GM12892 (cell line): ENCODE data around the gene CDK11A. TPM values are rescaled to one million over a fixed set of nuclear protein-coding genes. Genes with fewer than 3 reads are reported as not detected.
A peak's percentile ranks its signal among the peaks of the same experiment; 100 is the strongest.

Source experiments
- DNase-seq: peaks from one replicate; pipeline ENCODE4 v3.0.0; 2011; ENCODE audit not compliant: insufficient read length
- FAIRE-seq: peaks from 2 replicates; lab custom pipeline; 2011; peaks lifted over from hg19 to GRCh38; lab: Jason Lieb, UNC
- POLR2A ChIP-seq: IDR thresholded peaks from 2 replicates; pipeline ENCODE4 v1.6.1; 2011; ENCODE audit warnings: low read depth, low read length, control low read depth
- POLR2AphosphoS5 ChIP-seq: IDR thresholded peaks from 2 replicates; pipeline ENCODE4 v1.6.1; 2011; ENCODE audit warnings: low read depth, low read length, control low read depth
- TAF1 ChIP-seq: IDR thresholded peaks from 2 replicates; pipeline ENCODE4 v1.6.1; 2011; ENCODE audit warnings: low read depth, mild to moderate bottlenecking, control low read depth, low read length, borderline replicate concordance
- polyA plus RNA-seq: library from polyadenylated mRNA; unstranded; fragments of >200 nt; gene quantifications from one replicate; pipeline ENCODE4 v1.2.1, GENCODE V29; 2012; ENCODE audit warnings: missing spikeins, inconsistent platforms; ENCODE audit not compliant: missing spikeins

The CDK11A gene
- polyA plus RNA-seq: 22.5 TPM

GRCh38 chr1:1724035-1724864 is at the start of gene CDK11A:
TSS of gene CDK11A (minus strand) at chr1:1724357. CDS start at chr1:1722818, 1,539 bp downstream.
- peak; percentile 86 for DNase-seq
- FAIRE-seq: peak; percentile 90

GRCh38 chr1:1773874-1774273 is 49.7 kb upstream of the CDK11A start:
- FAIRE-seq (no peak), DNase-seq (no peak)
- no peak for TF ChIP-seq POLR2AphosphoS5
- TF ChIP-seq TAF1: no peak
- no peak for TF ChIP-seq POLR2A

GRCh38 chr1:1771096-1771495 is 46.9 kb upstream of the CDK11A start:
- FAIRE-seq: no peak
- DNase-seq: no peak
- TF ChIP-seq POLR2AphosphoS5 (no peak), TAF1 (no peak), POLR2A (no peak)

GRCh38 chr1:1770102-1770501 is 45.9 kb upstream of the CDK11A start:
- DNase-seq: no peak
- FAIRE-seq: no peak
- TF ChIP-seq POLR2A (no peak), POLR2AphosphoS5 (no peak), TAF1 (no peak)

- TF ChIP-seq POLR2A: no peak
- no peak for TF ChIP-seq POLR2AphosphoS5
- no peak for TF ChIP-seq TAF1
- FAIRE-seq: no peak
These were observed 44.3 kb upstream of the CDK11A start for GRCh38 chr1:1768249-1768992.

GRCh38 chr1:1764876-1765470 is 40.8 kb upstream of the CDK11A start:
- FAIRE-seq (no peak), DNase-seq (no peak)
- TF ChIP-seq TAF1 (no peak), POLR2A (no peak), POLR2AphosphoS5 (no peak)

More at GRCh38 chr1:1768249-1768992, 44.3 kb upstream of the CDK11A start:
- DNase-seq: no peak

- DNase-seq (no peak), FAIRE-seq (no peak)
- TF ChIP-seq TAF1 (no peak), POLR2A (no peak), POLR2AphosphoS5 (no peak)
These were observed 39.8 kb upstream of the CDK11A start for GRCh38 chr1:1763657-1764621.

GRCh38 chr1:1761504-1762376 is 37.6 kb upstream of the CDK11A start:
- FAIRE-seq (no peak), DNase-seq (no peak)
- TF ChIP-seq POLR2AphosphoS5: no peak
- TF ChIP-seq TAF1: no peak
- no peak for TF ChIP-seq POLR2A

GRCh38 chr1:1760715-1761114 is 36.6 kb upstream of the CDK11A start:
- TF ChIP-seq POLR2A (no peak), POLR2AphosphoS5 (no peak), TAF1 (no peak)

GRCh38 chr1:1760345-1760650 is 36.1 kb upstream of the CDK11A start:
- DNase-seq (no peak), FAIRE-seq (no peak)

More at GRCh38 chr1:1760715-1761114, 36.6 kb upstream of the CDK11A start:
- FAIRE-seq: no peak
- no peak for DNase-seq

More at GRCh38 chr1:1760345-1760650, 36.1 kb upstream of the CDK11A start:
- no peak for TF ChIP-seq POLR2AphosphoS5
- no peak for TF ChIP-seq POLR2A
- no peak for TF ChIP-seq TAF1
